H9 (cell line): ENCODE results near the gene ATP13A2. TPM values are rescaled to one million over a fixed set of nuclear protein-coding genes. Genes with fewer than 3 reads are reported as not detected.

Experiments used
- DNase-seq: peaks from one replicate; pipeline ENCODE4 v3.0.0-alpha.2; 2017
- H2AFZ ChIP-seq: one replicate; pipeline ENCODE4 v1.6.1; 2013; ENCODE audit warnings: mild to moderate bottlenecking, low read length, control low read depth, moderate library complexity
- H2AK5ac ChIP-seq: 2 replicates; pipeline ENCODE4 v1.6.1; 2013; ENCODE audit warnings: low read length, control low read depth, mixed read lengths; ENCODE audit not compliant: insufficient read length
- H2BK120ac ChIP-seq: one replicate; pipeline ENCODE4 v1.6.1; 2013; ENCODE audit warnings: low read depth, mild to moderate bottlenecking, low read length, control low read depth, inconsistent platforms; ENCODE audit not compliant: poor library complexity, severe bottlenecking
- H2BK12ac ChIP-seq: 2 replicates; pipeline ENCODE4 v1.6.1; 2013; ENCODE audit warnings: low read length, control low read depth, mixed read lengths, low read depth; ENCODE audit not compliant: insufficient read length
- H2BK15ac ChIP-seq: 2 replicates; pipeline ENCODE4 v1.6.1; 2013; ENCODE audit warnings: low read depth, low read length, control low read depth
- H2BK20ac ChIP-seq: one replicate; pipeline ENCODE4 v1.6.1; 2013; ENCODE audit warnings: low read depth, mild to moderate bottlenecking, low read length, control low read depth, inconsistent platforms; ENCODE audit not compliant: poor library complexity, severe bottlenecking
- H2BK5ac ChIP-seq: 2 replicates; pipeline ENCODE4 v1.6.1; 2013; ENCODE audit warnings: low read length, control low read depth, mixed read lengths; ENCODE audit not compliant: insufficient read length
- H3K14ac ChIP-seq: 2 replicates; pipeline ENCODE4 v1.6.1; 2013; ENCODE audit warnings: low read length, control low read depth; ENCODE audit not compliant: insufficient read depth
- H3K18ac ChIP-seq: 2 replicates; pipeline ENCODE4 v1.6.1; 2013; ENCODE audit warnings: low read depth, mild to moderate bottlenecking, mixed read lengths, low read length, control low read depth; ENCODE audit not compliant: insufficient read length
- H3K23ac ChIP-seq: 2 replicates; pipeline ENCODE4 v1.6.1; 2013; ENCODE audit warnings: low read length, control low read depth, mixed read lengths, low read depth; ENCODE audit not compliant: insufficient read length
- H3K23me2 ChIP-seq: 2 replicates; pipeline ENCODE4 v1.6.1; 2013; ENCODE audit warnings: low read depth, mild to moderate bottlenecking, mixed read lengths, low read length, control low read depth; ENCODE audit not compliant: insufficient read length, poor library complexity, severe bottlenecking
- H3K27ac ChIP-seq: 2 replicates; pipeline ENCODE4 v1.5.1; 2013; ENCODE audit warnings: low read length, control low read depth, mixed read lengths, low read depth; ENCODE audit not compliant: insufficient read length
- H3K27me3 ChIP-seq: 2 replicates; pipeline ENCODE4 v1.6.1; 2013; ENCODE audit warnings: low read length, control low read depth, inconsistent platforms; ENCODE audit not compliant: insufficient read depth
- H3K4ac ChIP-seq: 2 replicates; pipeline ENCODE4 v1.6.1; 2013; ENCODE audit warnings: low read depth, mild to moderate bottlenecking, control low read depth, inconsistent platforms, low read length, moderate library complexity
- H3K4me1 ChIP-seq: 2 replicates; pipeline ENCODE4 v1.6.1; 2013; ENCODE audit warnings: low read length, control low read depth, inconsistent platforms; ENCODE audit not compliant: insufficient read depth
- H3K4me2 ChIP-seq: 2 replicates; pipeline ENCODE4 v1.6.1; 2013; ENCODE audit warnings: low read length, control low read depth, mixed read lengths; ENCODE audit not compliant: insufficient read length, insufficient read depth
- H3K56ac ChIP-seq: 2 replicates; pipeline ENCODE4 v1.6.1; 2013; ENCODE audit warnings: low read depth, mild to moderate bottlenecking, mixed read lengths, low read length, control low read depth; ENCODE audit not compliant: insufficient read length
- H3K79me1 ChIP-seq: 2 replicates; pipeline ENCODE4 v1.6.1; 2013; ENCODE audit warnings: low read depth, mild to moderate bottlenecking, moderate library complexity, low read length, control low read depth, inconsistent platforms; ENCODE audit not compliant: insufficient read depth, poor library complexity, severe bottlenecking
- H3K79me2 ChIP-seq: 2 replicates; pipeline ENCODE4 v1.6.1; 2013; ENCODE audit warnings: low read length, control low read depth, inconsistent platforms; ENCODE audit not compliant: insufficient read depth
- H3K9ac ChIP-seq: 2 replicates; pipeline ENCODE4 v1.6.1; 2013; ENCODE audit warnings: low read length, control low read depth, mixed read lengths; ENCODE audit not compliant: insufficient read length; ENCODE audit errors: extremely low read depth
- H3K9me3 ChIP-seq: one replicate; pipeline ENCODE4 v1.6.1; 2013; ENCODE audit warnings: low read depth, low read length, inconsistent platforms; ENCODE audit not compliant: control insufficient read depth
- H3T11ph ChIP-seq: one replicate; pipeline ENCODE4 v1.6.1; 2013; ENCODE audit warnings: mild to moderate bottlenecking, low read length, control low read depth, inconsistent platforms
- H4K20me1 ChIP-seq: one replicate; pipeline ENCODE4 v1.6.1; 2013; ENCODE audit not compliant: control insufficient read depth, insufficient read length, insufficient read depth
- H4K5ac ChIP-seq: 2 replicates; pipeline ENCODE4 v1.6.1; 2013; ENCODE audit warnings: low read depth, mild to moderate bottlenecking, mixed read lengths, low read length, control low read depth; ENCODE audit not compliant: insufficient read length
- H4K8ac ChIP-seq: replicated peaks from 2 replicates; pipeline ENCODE4 v1.6.1; 2013; ENCODE audit warnings: low read length, control low read depth, mixed read lengths, low read depth; ENCODE audit not compliant: insufficient read length
- H4K91ac ChIP-seq: 2 replicates; pipeline ENCODE4 v1.6.1; 2013; ENCODE audit warnings: low read depth, mild to moderate bottlenecking, moderate library complexity, mixed read lengths, low read length, control low read depth; ENCODE audit not compliant: insufficient read length
- H3K27ac Mint-ChIP-seq, 3 experiments: 2 replicates in 2 of 3; 3 replicates in 1 of 3; pipeline ENCODE4 v1.8.0; 2020 to 2021; ENCODE audit warnings: mixed read lengths in 3 of 3, mild to moderate bottlenecking in 1 of 3, moderate library complexity in 1 of 3
- H3K27me3 Mint-ChIP-seq: 2 replicates; pipeline ENCODE4 v1.8.0; 2021; ENCODE audit warnings: low read depth, mild to moderate bottlenecking, moderate library complexity, mixed read lengths
- H3K36me3 Mint-ChIP-seq, 3 experiments: 2 replicates in 2 of 3; 3 replicates in 1 of 3; pipeline ENCODE4 v1.8.0; 2020 to 2021; ENCODE audit warnings: low read depth in 3 of 3, mixed read lengths in 3 of 3; ENCODE audit not compliant: insufficient read depth in 1 of 3
- H3K4me1 Mint-ChIP-seq, 2 experiments: 2 replicates each; pipeline ENCODE4 v1.8.0; 2020; ENCODE audit warnings: mixed read lengths in 2 of 2
- H3K4me3 Mint-ChIP-seq, 2 experiments: 2 replicates in 1 of 2; 3 replicates in 1 of 2; pipeline ENCODE4 v1.8.0; 2020 to 2021; ENCODE audit warnings: mild to moderate bottlenecking in 2 of 2, mixed read lengths in 2 of 2, moderate library complexity in 1 of 2
- H3K9me3 Mint-ChIP-seq, 2 experiments: 2 replicates in 1 of 2; 3 replicates in 1 of 2; pipeline ENCODE4 v1.8.0; 2020; ENCODE audit warnings: mild to moderate bottlenecking in 2 of 2, mixed read lengths in 2 of 2, moderate library complexity in 1 of 2
- CTCF ChIP-seq: fragments of 200-600 bp; sonication (generic); conservative IDR thresholded peaks from 3 replicates; pipeline ENCODE4 v1.8.0; 2021; ENCODE audit warnings: antibody characterized with exemption, mild to moderate bottlenecking
- whole genome bisulfite sequencing: extraction: QIAGEN DNeasy Blood & Tissue Kit; methylation state at CpG from one replicate; pipeline ENCODE4 v1.1.7; 2013; ENCODE audit warnings: missing lambda C conversion rate, low lambda C conversion rate, mixed read lengths; ENCODE audit not compliant: insufficient read length; ENCODE audit errors: extremely low coverage; 5-methylcytosine and 5-hydroxymethylcytosine counted together
- total RNA-seq: library from RNA; stranded (reverse); gene quantifications from 2 replicates; pipeline ENCODE4 v1.2.1, GENCODE V29; 2021

ATP13A2 gene
- total RNA-seq, 1 experiment from 2014 or later = 53.6 TPM

DNA sequence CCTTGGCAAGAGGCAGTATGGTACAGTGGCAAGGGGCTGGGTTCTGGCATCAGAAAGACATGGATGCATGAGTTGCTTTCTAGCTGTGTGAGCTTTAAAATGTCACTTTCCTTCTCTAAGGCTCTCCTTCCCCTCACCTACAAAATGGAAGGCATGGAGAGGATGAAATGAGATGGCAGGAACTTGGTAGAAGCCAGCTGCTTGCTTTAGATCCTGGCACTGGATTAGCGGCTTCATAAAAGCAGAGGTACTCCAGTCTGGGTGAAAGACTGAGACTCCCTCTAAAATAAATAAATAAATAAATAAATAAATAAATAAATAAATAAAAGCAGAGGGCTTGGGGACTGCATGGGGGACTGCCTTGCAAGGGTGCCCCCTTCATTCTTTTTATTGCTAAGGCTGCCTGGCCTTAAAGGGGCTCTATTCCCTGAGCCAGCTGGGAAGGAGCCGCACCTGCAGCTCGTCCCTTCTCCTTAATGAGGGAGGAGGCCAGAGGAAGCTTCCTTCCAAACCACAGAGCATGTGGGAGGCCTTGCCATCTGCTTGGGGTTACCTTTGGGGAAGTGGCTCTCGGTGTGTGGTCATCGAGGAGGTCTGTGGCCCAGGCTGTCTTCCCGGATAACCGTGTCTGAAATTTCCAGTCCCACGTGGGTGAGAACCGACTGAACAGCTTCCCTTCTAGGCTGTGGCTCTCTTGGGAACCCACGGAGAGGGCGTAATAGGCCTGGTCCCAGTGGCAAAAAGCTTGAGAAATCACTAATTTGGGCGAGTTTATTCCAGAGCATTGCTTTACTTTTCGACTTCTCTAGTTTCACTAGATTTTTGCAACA lies 2.0 kb upstream of the ATP13A2 start:
- no peak overlapping the region for H2BK15ac ChIP-seq
- Mint-ChIP-seq H3K4me3 (peak overlapping the region in 1 of 2 experiments; percentile 82; a peak in 4 of 5 replicates), H3K9me3 (no peaks in the 10 kb centered on the region; a peak in 1 of 5 replicates), H3K4me1 (peaks cover 55 to 63% of the 10 kb centered on the region in 2 experiments), H3K27ac (peak overlapping the region; percentile 39 to 83 (median 44); a peak in 3 of 7 replicates), H3K27me3 (no peaks in the 10 kb centered on the region), H3K36me3 (peaks cover 0 to 11% (median 8%) of the 10 kb centered on the region in 3 experiments; a peak in 5 of 7 replicates)
- no peaks in the 10 kb centered on the region for H3K9me3 ChIP-seq
- no peaks in the 10 kb centered on the region for H3K79me1 ChIP-seq
- no peaks in the 10 kb centered on the region for H3K27me3 ChIP-seq
- H3K4ac ChIP-seq = no peak overlapping the region
- no peak overlapping the region for H3K9ac ChIP-seq
- no peak overlapping the region for H2AK5ac ChIP-seq
- no peak overlapping the region for H4K91ac ChIP-seq
- DNase-seq = no peak
- no peak overlapping the region for H3K4me2 ChIP-seq
- no peak overlapping the region for H3K56ac ChIP-seq
- H3K14ac ChIP-seq = no peak overlapping the region
- no peaks in the 10 kb centered on the region for H4K20me1 ChIP-seq
- H3K23ac ChIP-seq = no peak overlapping the region
- no peak overlapping the region for H2BK120ac ChIP-seq
- H3K27ac ChIP-seq = no peak overlapping the region
- no peak overlapping the region for H2BK20ac ChIP-seq
- no peak overlapping the region for H2BK12ac ChIP-seq
- no peak overlapping the region for H4K5ac ChIP-seq
- H2BK5ac ChIP-seq = no peak overlapping the region
- WGBS = no CpG with 5 or more reads among the region's 13 CpGs
- H3K79me2 ChIP-seq = no peaks in the 10 kb centered on the region
- peaks cover 4% of the 10 kb centered on the region for H3K23me2 ChIP-seq
- no peak overlapping the region for H3T11ph ChIP-seq
- no peak for TF ChIP-seq CTCF
- H3K4me1 ChIP-seq = peaks cover 20% of the 10 kb centered on the region
- H4K8ac ChIP-seq = no peak overlapping the region
- H2AFZ ChIP-seq = no peak overlapping the region
- peak overlapping the region; percentile 41 for H3K18ac ChIP-seq
